Liver (tissue), 3 donors: Measurements from ENCODE around the gene HMOX2.

ENCODE experiments used
- CTCF ChIP-seq: fragments of 150-350 bp; IDR thresholded peaks from 2 replicates; pipeline ENCODE4 v1.5.1; 2017; ENCODE audit warnings: improper control_type of control experiment, low read depth, low read length; ENCODE audit not compliant: missing input control
- EGR1 ChIP-seq, 2 donors: IDR thresholded peaks; 2 replicates each; pipeline ENCODE4 v1.6.1; 2016 to 2018; ENCODE audit warnings: antibody characterized with exemption in 2 of 2, low read depth in 2 of 2
- FOXA1 ChIP-seq: IDR thresholded peaks from 2 replicates; pipeline ENCODE4 v1.6.1; 2016; ENCODE audit warnings: antibody characterized with exemption
- JUND ChIP-seq, 2 donors: IDR thresholded peaks; 2 replicates each; pipeline ENCODE4 v1.6.1; 2016; ENCODE audit warnings: antibody characterized with exemption in 2 of 2
- MAX ChIP-seq: IDR thresholded peaks from 2 replicates; pipeline ENCODE4 v1.6.1; 2016; ENCODE audit warnings: antibody characterized with exemption
- RAD21 ChIP-seq, 2 donors: IDR thresholded peaks; 2 replicates each; pipeline ENCODE4 v1.6.1; 2016; ENCODE audit warnings: antibody characterized with exemption in 2 of 2, mild to moderate bottlenecking in 2 of 2
- RXRA ChIP-seq, 2 donors: IDR thresholded peaks; 2 replicates each; pipeline ENCODE4 v1.6.1; 2017 to 2018; ENCODE audit warnings: antibody characterized with exemption in 2 of 2, mild to moderate bottlenecking in 1 of 2
- TAF1 ChIP-seq: conservative IDR thresholded peaks from 2 replicates; pipeline ENCODE4 v1.6.1; 2016; ENCODE audit warnings: antibody characterized with exemption, mild to moderate bottlenecking
- TF ChIP-seq, protein P1 (sequence below): IDR thresholded peaks from 2 replicates; pipeline ENCODE4 v1.6.1; 2016; ENCODE audit warnings: antibody characterized with exemption, mild to moderate bottlenecking
- TF ChIP-seq, protein P2 (sequence below): IDR thresholded peaks from 2 replicates; pipeline ENCODE4 v1.6.1; 2016; ENCODE audit warnings: antibody characterized with exemption
- donor health status: healthy.
- donor health status: healthy.

DNA sequence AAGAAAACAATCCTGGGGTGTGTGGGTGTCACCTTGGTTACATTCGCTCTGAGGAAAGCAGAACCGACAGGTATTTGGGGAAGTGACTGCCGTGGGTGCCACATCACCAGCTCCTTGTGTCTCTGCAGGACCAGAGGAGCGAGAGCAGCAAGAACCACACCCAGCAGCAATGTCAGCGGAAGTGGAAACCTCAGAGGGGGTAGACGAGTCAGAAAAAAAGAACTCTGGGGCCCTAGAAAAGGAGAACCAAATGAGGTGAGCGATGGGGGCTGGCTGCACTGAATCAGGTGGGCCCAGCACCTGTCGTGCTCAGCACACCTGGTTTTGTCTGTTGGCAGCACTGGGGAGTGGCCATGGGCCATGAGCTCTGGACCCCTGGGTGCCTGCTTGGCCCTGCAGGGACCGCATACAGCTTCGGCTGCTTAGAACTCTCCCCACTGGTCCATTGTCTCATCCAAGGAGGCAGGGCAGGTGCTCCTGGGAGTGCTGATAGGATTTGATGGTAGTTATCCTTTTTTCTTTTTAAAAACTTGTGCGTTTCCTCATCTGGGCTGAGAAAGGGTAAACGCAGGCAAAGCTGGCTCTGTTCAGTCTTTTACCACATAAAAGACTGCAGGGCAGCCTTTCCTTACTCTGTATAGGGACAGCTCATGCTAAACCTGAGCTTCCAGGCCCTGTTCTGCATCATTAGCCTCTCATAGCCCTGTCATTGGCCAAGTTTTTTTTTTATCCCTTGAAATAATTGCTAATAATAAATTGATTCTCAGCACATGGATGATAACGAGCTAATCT, 29.4 kb downstream of the HMOX2 start:
- TF ChIP-seq, protein P1, sequence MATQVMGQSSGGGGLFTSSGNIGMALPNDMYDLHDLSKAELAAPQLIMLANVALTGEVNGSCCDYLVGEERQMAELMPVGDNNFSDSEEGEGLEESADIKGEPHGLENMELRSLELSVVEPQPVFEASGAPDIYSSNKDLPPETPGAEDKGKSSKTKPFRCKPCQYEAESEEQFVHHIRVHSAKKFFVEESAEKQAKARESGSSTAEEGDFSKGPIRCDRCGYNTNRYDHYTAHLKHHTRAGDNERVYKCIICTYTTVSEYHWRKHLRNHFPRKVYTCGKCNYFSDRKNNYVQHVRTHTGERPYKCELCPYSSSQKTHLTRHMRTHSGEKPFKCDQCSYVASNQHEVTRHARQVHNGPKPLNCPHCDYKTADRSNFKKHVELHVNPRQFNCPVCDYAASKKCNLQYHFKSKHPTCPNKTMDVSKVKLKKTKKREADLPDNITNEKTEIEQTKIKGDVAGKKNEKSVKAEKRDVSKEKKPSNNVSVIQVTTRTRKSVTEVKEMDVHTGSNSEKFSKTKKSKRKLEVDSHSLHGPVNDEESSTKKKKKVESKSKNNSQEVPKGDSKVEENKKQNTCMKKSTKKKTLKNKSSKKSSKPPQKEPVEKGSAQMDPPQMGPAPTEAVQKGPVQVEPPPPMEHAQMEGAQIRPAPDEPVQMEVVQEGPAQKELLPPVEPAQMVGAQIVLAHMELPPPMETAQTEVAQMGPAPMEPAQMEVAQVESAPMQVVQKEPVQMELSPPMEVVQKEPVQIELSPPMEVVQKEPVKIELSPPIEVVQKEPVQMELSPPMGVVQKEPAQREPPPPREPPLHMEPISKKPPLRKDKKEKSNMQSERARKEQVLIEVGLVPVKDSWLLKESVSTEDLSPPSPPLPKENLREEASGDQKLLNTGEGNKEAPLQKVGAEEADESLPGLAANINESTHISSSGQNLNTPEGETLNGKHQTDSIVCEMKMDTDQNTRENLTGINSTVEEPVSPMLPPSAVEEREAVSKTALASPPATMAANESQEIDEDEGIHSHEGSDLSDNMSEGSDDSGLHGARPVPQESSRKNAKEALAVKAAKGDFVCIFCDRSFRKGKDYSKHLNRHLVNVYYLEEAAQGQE, result no peak
- no peak for TF ChIP-seq RXRA (IDR thresholded peaks at IDR 0.05)
- TF ChIP-seq CTCF, result no peak
- no peak for TF ChIP-seq EGR1 (IDR thresholded peaks at IDR 0.05; ENCODE audit: low read depth in 2 of 2)
- no peak for TF ChIP-seq MAX
- TF ChIP-seq, protein P2, sequence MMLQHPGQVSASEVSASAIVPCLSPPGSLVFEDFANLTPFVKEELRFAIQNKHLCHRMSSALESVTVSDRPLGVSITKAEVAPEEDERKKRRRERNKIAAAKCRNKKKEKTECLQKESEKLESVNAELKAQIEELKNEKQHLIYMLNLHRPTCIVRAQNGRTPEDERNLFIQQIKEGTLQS, result no peak
- no peak for TF ChIP-seq JUND (IDR thresholded peaks at IDR 0.05)
- no peak for TF ChIP-seq FOXA1
- TF ChIP-seq RAD21 (IDR thresholded peaks at IDR 0.05), result no peak
- no peak for TF ChIP-seq TAF1
